T-helper 2 cell treated with Interferon-gamma antibody and Interleukin-4, amounts not matched to agents 5 μg/mL and 100 μg/mL, for 36 hours (primary cell): ENCODE results near the gene CCN5.

Experiments
- DNase-seq: peaks from one replicate; pipeline ENCODE4 v3.0.0; 2021; ENCODE audit warnings: low spot score
- H3K27ac Mint-ChIP-seq: one replicate; pipeline ENCODE4 v1.8.0; 2021; ENCODE audit warnings: mild to moderate bottlenecking, mixed read lengths
- H3K27me3 Mint-ChIP-seq: one replicate; pipeline ENCODE4 v1.8.0; 2021; ENCODE audit warnings: low read depth, mixed read lengths
- H3K36me3 Mint-ChIP-seq: one replicate; pipeline ENCODE4 v1.8.0; 2021; ENCODE audit warnings: low read depth, mixed read lengths
- H3K4me1 Mint-ChIP-seq: one replicate; pipeline ENCODE4 v1.8.0; 2021; ENCODE audit warnings: low read depth, mixed read lengths
- H3K4me3 Mint-ChIP-seq: one replicate; pipeline ENCODE4 v1.8.0; 2022; ENCODE audit warnings: mild to moderate bottlenecking, moderate library complexity, mixed read lengths
- H3K9me3 Mint-ChIP-seq: one replicate; pipeline ENCODE4 v1.8.0; 2021; ENCODE audit warnings: mixed read lengths

The CCN5 gene

GRCh38 chr20:44716309-44717106 lies 1.3 kb downstream of the CCN5 start:
- no peaks in the 10 kb centered on the region for H3K9me3 Mint-ChIP-seq
- H3K36me3 Mint-ChIP-seq, result no peaks in the 10 kb centered on the region
- peaks cover 6% of the 10 kb centered on the region for H3K27me3 Mint-ChIP-seq
- H3K27ac Mint-ChIP-seq, result no peak overlapping the region
- H3K4me3 Mint-ChIP-seq, result no peak overlapping the region
- DNase-seq, result no peak
- H3K4me1 Mint-ChIP-seq, result no peaks in the 10 kb centered on the region

GRCh38 chr20:44717986-44718385 lies 2.8 kb downstream of the CCN5 start:
- Mint-ChIP-seq H3K9me3 (no peaks in the 10 kb centered on the region), H3K27me3 (peaks cover 4% of the 10 kb centered on the region), H3K36me3 (no peaks in the 10 kb centered on the region), H3K4me1 (no peaks in the 10 kb centered on the region), H3K27ac (no peak overlapping the region), H3K4me3 (no peak overlapping the region)
- no peak for DNase-seq

GRCh38 chr20:44719841-44720240 lies 4.7 kb downstream of the CCN5 start:
- no peak overlapping the region for H3K27ac Mint-ChIP-seq
- H3K27me3 Mint-ChIP-seq, result no peaks in the 10 kb centered on the region

GRCh38 chr20:44720621-44720996 lies 5.4 kb downstream of the CCN5 start:
- Mint-ChIP-seq H3K9me3 (no peaks in the 10 kb centered on the region), H3K27me3 (no peaks in the 10 kb centered on the region), H3K36me3 (no peaks in the 10 kb centered on the region), H3K4me1 (no peaks in the 10 kb centered on the region), H3K27ac (no peak overlapping the region), H3K4me3 (no peak overlapping the region)
- DNase-seq, result no peak

More at GRCh38 chr20:44719841-44720240, 4.7 kb downstream of the CCN5 start:
- no peaks in the 10 kb centered on the region for H3K36me3 Mint-ChIP-seq
- DNase-seq, result no peak
- no peaks in the 10 kb centered on the region for H3K9me3 Mint-ChIP-seq
- no peak overlapping the region for H3K4me3 Mint-ChIP-seq
- no peaks in the 10 kb centered on the region for H3K4me1 Mint-ChIP-seq

GRCh38 chr20:44720997-44721784 lies 6.0 kb downstream of the CCN5 start:
- Mint-ChIP-seq H3K4me1 (no peaks in the 10 kb centered on the region), H3K36me3 (no peaks in the 10 kb centered on the region), H3K27me3 (no peaks in the 10 kb centered on the region), H3K27ac (no peak overlapping the region), H3K4me3 (no peak overlapping the region), H3K9me3 (no peaks in the 10 kb centered on the region)
- DNase-seq, result no peak

- Mint-ChIP-seq H3K9me3 (no peaks in the 10 kb centered on the region), H3K27me3 (no peaks in the 10 kb centered on the region), H3K27ac (no peak overlapping the region), H3K4me1 (no peaks in the 10 kb centered on the region), H3K4me3 (no peak overlapping the region), H3K36me3 (no peaks in the 10 kb centered on the region)
- DNase-seq, result no peak
Observed at GRCh38 chr20:44721785-44722054, 6.6 kb downstream of the CCN5 start.

- Mint-ChIP-seq H3K27ac (no peak overlapping the region), H3K4me3 (no peak overlapping the region), H3K4me1 (no peaks in the 10 kb centered on the region), H3K36me3 (no peaks in the 10 kb centered on the region), H3K9me3 (no peaks in the 10 kb centered on the region), H3K27me3 (no peaks in the 10 kb centered on the region)
- DNase-seq, result no peak
Observed at GRCh38 chr20:44722990-44723389, 7.8 kb downstream of the CCN5 start.

- no peak for DNase-seq
- no peak overlapping the region for H3K27ac Mint-ChIP-seq
- no peaks in the 10 kb centered on the region for H3K36me3 Mint-ChIP-seq
- no peak overlapping the region for H3K4me3 Mint-ChIP-seq
- no peaks in the 10 kb centered on the region for H3K9me3 Mint-ChIP-seq
- H3K27me3 Mint-ChIP-seq, result no peaks in the 10 kb centered on the region
- H3K4me1 Mint-ChIP-seq, result no peaks in the 10 kb centered on the region
Observed at GRCh38 chr20:44723391-44723790, 8.2 kb downstream of the CCN5 start.

GRCh38 chr20:44723798-44724362 lies 8.7 kb downstream of the CCN5 start:
- Mint-ChIP-seq H3K9me3 (no peaks in the 10 kb centered on the region), H3K27me3 (no peaks in the 10 kb centered on the region), H3K4me1 (no peaks in the 10 kb centered on the region), H3K36me3 (no peaks in the 10 kb centered on the region), H3K4me3 (no peak overlapping the region), H3K27ac (no peak overlapping the region)
- DNase-seq, result no peak

GRCh38 chr20:44724423-44725091 lies 9.4 kb downstream of the CCN5 start:
- Mint-ChIP-seq H3K9me3 (no peaks in the 10 kb centered on the region), H3K4me1 (no peaks in the 10 kb centered on the region), H3K4me3 (no peak overlapping the region), H3K27me3 (no peaks in the 10 kb centered on the region), H3K27ac (no peak overlapping the region), H3K36me3 (no peaks in the 10 kb centered on the region)
- no peak for DNase-seq

- H3K27ac Mint-ChIP-seq, result no peak overlapping the region
- no peak for DNase-seq
- H3K27me3 Mint-ChIP-seq, result no peaks in the 10 kb centered on the region
- H3K9me3 Mint-ChIP-seq, result no peaks in the 10 kb centered on the region
- no peak overlapping the region for H3K4me3 Mint-ChIP-seq
- H3K4me1 Mint-ChIP-seq, result no peaks in the 10 kb centered on the region
- H3K36me3 Mint-ChIP-seq, result no peaks in the 10 kb centered on the region
Observed at GRCh38 chr20:44725837-44726236, 10.7 kb downstream of the CCN5 start.

GRCh38 chr20:44727039-44727438 lies 11.9 kb downstream of the CCN5 start:
- Mint-ChIP-seq H3K27ac (no peak overlapping the region), H3K9me3 (no peaks in the 10 kb centered on the region), H3K4me3 (no peak overlapping the region), H3K4me1 (no peaks in the 10 kb centered on the region), H3K36me3 (no peaks in the 10 kb centered on the region), H3K27me3 (no peaks in the 10 kb centered on the region)
- no peak for DNase-seq

GRCh38 chr20:44727651-44728050 lies 12.5 kb downstream of the CCN5 start:
- Mint-ChIP-seq H3K36me3 (no peaks in the 10 kb centered on the region), H3K4me1 (peaks cover 3% of the 10 kb centered on the region), H3K4me3 (no peak overlapping the region), H3K9me3 (no peaks in the 10 kb centered on the region), H3K27me3 (no peaks in the 10 kb centered on the region), H3K27ac (no peak overlapping the region)
- DNase-seq, result no peak

- H3K4me1 Mint-ChIP-seq, result peaks cover 7% of the 10 kb centered on the region
- H3K27ac Mint-ChIP-seq, result no peak overlapping the region
- no peaks in the 10 kb centered on the region for H3K9me3 Mint-ChIP-seq
- no peak for DNase-seq
- no peaks in the 10 kb centered on the region for H3K36me3 Mint-ChIP-seq
- no peak overlapping the region for H3K4me3 Mint-ChIP-seq
- no peaks in the 10 kb centered on the region for H3K27me3 Mint-ChIP-seq
Observed at GRCh38 chr20:44728801-44729443, 13.8 kb downstream of the CCN5 start.
